Activated CD4-positive, alpha-beta T cell treated with anti-CD3 and anti-CD28 coated beads, Interleukin-2, amount 10 ng/mL, durations not matched to agents 7 days and 5 days (primary cell): ENCODE results near the gene GGTA1. TPM values are rescaled to one million over a fixed set of nuclear protein-coding genes. Genes with fewer than 3 reads are reported as not detected.

Experiments
- CTCF ChIA-PET: fragments of 350-600 bp; sonication (Branson Sonifier 250); formaldehyde crosslinking; loops from one replicate; lab custom pipeline; 2021; ENCODE audit warnings: antibody characterized with exemption; lab: Charles Lee
- POLR2A ChIA-PET: fragments of 350-600 bp; sonication (Branson Sonifier 250); formaldehyde crosslinking; loops from one replicate; lab custom pipeline; 2021; ENCODE audit warnings: antibody characterized with exemption; lab: Charles Lee
- DNase-seq: peaks from one replicate; pipeline ENCODE4 v3.0.0-alpha.2; 2020
- H3K27ac Mint-ChIP-seq: one replicate; pipeline ENCODE4 v1.8.0; 2021; ENCODE audit warnings: mild to moderate bottlenecking, moderate library complexity, mixed read lengths
- H3K27me3 Mint-ChIP-seq: one replicate; pipeline ENCODE4 v1.8.0; 2021; ENCODE audit warnings: mixed read lengths
- H3K36me3 Mint-ChIP-seq: one replicate; pipeline ENCODE4 v1.8.0; 2021; ENCODE audit warnings: low read depth, mixed read lengths
- H3K4me1 Mint-ChIP-seq: one replicate; pipeline ENCODE4 v1.8.0; 2021; ENCODE audit warnings: mixed read lengths
- H3K4me3 Mint-ChIP-seq: one replicate; pipeline ENCODE4 v1.8.0; 2021; ENCODE audit warnings: mild to moderate bottlenecking, moderate library complexity, mixed read lengths
- H3K9me3 Mint-ChIP-seq: one replicate; pipeline ENCODE4 v1.8.0; 2021; ENCODE audit warnings: mixed read lengths
- total RNA-seq, 2 experiments: library from RNA; stranded (reverse); gene quantifications; one replicate each; pipeline ENCODE4 v1.2.3, GENCODE V29; 2021

Gene GGTA1
- total RNA-seq, 2 experiments from 2014 or later, result not detected

- no peak for DNase-seq
- ChIA-PET CTCF (interaction anchor here (0.7 to 0.8 kb wide), 3 partner anchors 86 to 674 kb away, joined by 3 to 10 read pairs (median 5); no protein-coding TSS in a partner anchor), POLR2A (no interaction called here)
- no peaks in the 10 kb centered on the region for H3K4me1 Mint-ChIP-seq
- H3K27me3 Mint-ChIP-seq, result peaks cover 31% of the 10 kb centered on the region
- H3K36me3 Mint-ChIP-seq, result no peaks in the 10 kb centered on the region
- no peak overlapping the region for H3K4me3 Mint-ChIP-seq
- peaks cover 3% of the 10 kb centered on the region for H3K9me3 Mint-ChIP-seq
- no peak overlapping the region for H3K27ac Mint-ChIP-seq
These were observed 93.7 kb downstream of the GGTA1 start for GRCh38 chr9:121405899-121406298.

Other genes with a start within 250 kb of the GGTA1 start
- 1 to 10 TPM; 2.9 to 3.4 TPM for gene GSN, start 231.7 kb downstream of the GGTA1 start, total RNA-seq
- gene STOM, start 129.6 kb downstream of the GGTA1 start, total RNA-seq, result 10 to 100 TPM; 35.5 to 48.1 TPM
- gene DAB2IP, start 151.8 kb upstream of the GGTA1 start, total RNA-seq, result not detected